ENCODE results near the gene TIMP1. TPM values are rescaled to one million over a fixed set of nuclear protein-coding genes. Genes with fewer than 3 reads are reported as not detected.

Gene TIMP1
- total RNA-seq, 2 donors from 2014 or later, result 63.5 to 74.8 TPM

GRCh38 chrX:47621851-47622250 lies 39.6 kb downstream of the TIMP1 start:
- Histone ChIP-seq H3K36me3 (ENCODE audit: control insufficient read depth, insufficient read depth, low read length) (no peaks in the 10 kb centered on the region), H3K4me1 (ENCODE audit: control insufficient read depth, insufficient read depth, low read length) (no peaks in the 10 kb centered on the region), H3K27me3 (ENCODE audit: control insufficient read depth, insufficient read depth, low read length, poor library complexity, severe bottlenecking) (no peaks in the 10 kb centered on the region), H3K9me3 (ENCODE audit: control insufficient read depth, low read length) (no peaks in the 10 kb centered on the region), H3K27ac (ENCODE audit: low read depth, low read length) (no peak overlapping the region), H3K4me3 (ENCODE audit: low read length) (no peak overlapping the region), H3K9ac (ENCODE audit: extremely low read depth, low read length, poor library complexity, severe bottlenecking) (no peak overlapping the region)
- 81 to 85% methylated on average over 4 to 6 of the region's 6 CpGs for WGBS, 2 experiments (ENCODE audit: insufficient coverage in 1 of 2, insufficient read length in 1 of 2)
- H3K27ac Mint-ChIP-seq, result no peak overlapping the region
- peaks cover 82% of the 10 kb centered on the region for H3K9me3 Mint-ChIP-seq
- no peaks in the 10 kb centered on the region for H3K4me1 Mint-ChIP-seq
- peaks cover 34% of the 10 kb centered on the region for H3K27me3 Mint-ChIP-seq (ENCODE audit: insufficient read depth)
- H3K4me3 Mint-ChIP-seq, result no peak overlapping the region
- H3K36me3 Mint-ChIP-seq (ENCODE audit: low read depth), result no peaks in the 10 kb centered on the region
- TF ChIP-seq CTCF (conservative IDR thresholded peaks at IDR 0.05), result no peak
- no peak for DNase-seq

GRCh38 chrX:47623540-47624027 lies 41.3 kb downstream of the TIMP1 start:
- no peaks in the 10 kb centered on the region for H3K9me3 ChIP-seq (ENCODE audit: control insufficient read depth, low read length)
- H3K27me3 Mint-ChIP-seq (ENCODE audit: insufficient read depth), result peaks cover 25% of the 10 kb centered on the region
- H3K4me3 Mint-ChIP-seq, result peak overlapping the region; percentile 53
- H3K36me3 ChIP-seq (ENCODE audit: control insufficient read depth, insufficient read depth, low read length), result no peaks in the 10 kb centered on the region
- H3K4me3 ChIP-seq (ENCODE audit: low read length), result peak overlapping the region; percentile 69
- H3K36me3 Mint-ChIP-seq (ENCODE audit: low read depth), result no peaks in the 10 kb centered on the region
- no peak overlapping the region for H3K27ac Mint-ChIP-seq
- no peaks in the 10 kb centered on the region for H3K27me3 ChIP-seq (ENCODE audit: control insufficient read depth, insufficient read depth, low read length, poor library complexity, severe bottlenecking)
- no peak overlapping the region for H3K9ac ChIP-seq (ENCODE audit: extremely low read depth, low read length, poor library complexity, severe bottlenecking)
- H3K4me1 Mint-ChIP-seq, result peaks cover under 1% of the 10 kb centered on the region
- peaks cover 78% of the 10 kb centered on the region for H3K9me3 Mint-ChIP-seq
- no peaks in the 10 kb centered on the region for H3K4me1 ChIP-seq (ENCODE audit: control insufficient read depth, insufficient read depth, low read length)
- no peak for TF ChIP-seq CTCF (conservative IDR thresholded peaks at IDR 0.05)
- WGBS, 2 experiments (ENCODE audit: insufficient coverage in 1 of 2, insufficient read length in 1 of 2), result 0 to 3% methylated on average over 2 to 33 of the region's 35 CpGs
- no peak overlapping the region for H3K27ac ChIP-seq (ENCODE audit: low read depth, low read length)
- peak; percentile 94 for DNase-seq

- no peak overlapping the region for H3K4me3 ChIP-seq (ENCODE audit: low read length)
- H3K36me3 ChIP-seq (ENCODE audit: control insufficient read depth, insufficient read depth, low read length), result no peaks in the 10 kb centered on the region
- no peak for DNase-seq
- no peaks in the 10 kb centered on the region for H3K36me3 Mint-ChIP-seq (ENCODE audit: low read depth)
- TF ChIP-seq CTCF (conservative IDR thresholded peaks at IDR 0.05), result no peak
- 89% methylated on average over 2 of the region's 2 CpGs; no CpG with 5 or more reads in 1 of the 2 experiments for WGBS, 2 experiments (ENCODE audit: insufficient coverage in 1 of 2, insufficient read length in 1 of 2)
- H3K27me3 Mint-ChIP-seq (ENCODE audit: insufficient read depth), result peaks cover 15% of the 10 kb centered on the region
- no peak overlapping the region for H3K27ac ChIP-seq (ENCODE audit: low read depth, low read length)
- H3K9me3 Mint-ChIP-seq, result peaks cover 81% of the 10 kb centered on the region
- no peaks in the 10 kb centered on the region for H3K4me1 ChIP-seq (ENCODE audit: control insufficient read depth, insufficient read depth, low read length)
- no peak overlapping the region for H3K27ac Mint-ChIP-seq
- no peak overlapping the region for H3K9ac ChIP-seq (ENCODE audit: extremely low read depth, low read length, poor library complexity, severe bottlenecking)
- H3K4me1 Mint-ChIP-seq, result peaks cover 13% of the 10 kb centered on the region
- no peak overlapping the region for H3K4me3 Mint-ChIP-seq
- no peaks in the 10 kb centered on the region for H3K9me3 ChIP-seq (ENCODE audit: control insufficient read depth, low read length)
- no peaks in the 10 kb centered on the region for H3K27me3 ChIP-seq (ENCODE audit: control insufficient read depth, insufficient read depth, low read length, poor library complexity, severe bottlenecking)
Measured at GRCh38 chrX:47625365-47625764, 43.1 kb downstream of the TIMP1 start.

Data from endodermal cell (in vitro differentiated cells).